ENCODE data around the gene TTPAL.

DNA sequence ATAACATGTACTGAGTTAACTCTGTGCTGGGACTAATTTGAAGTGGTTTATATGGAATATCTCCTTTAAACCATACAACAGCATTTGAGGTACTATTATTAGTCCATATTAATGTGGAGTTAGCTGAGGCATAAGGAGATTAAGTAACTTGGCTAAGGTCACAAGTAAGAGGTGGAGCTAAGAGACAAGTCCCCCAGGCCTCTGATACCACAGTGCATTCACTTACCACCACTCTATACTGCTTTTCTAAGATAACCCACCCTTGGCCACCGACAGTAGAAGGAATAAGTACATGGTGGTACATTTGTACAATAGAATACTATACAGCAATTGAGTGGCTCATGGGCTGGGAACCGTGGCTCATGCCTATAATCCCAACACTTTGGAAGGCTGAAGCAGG, 16.4 kb upstream of the TTPAL start:
- TF ChIP-seq, protein P1, sequence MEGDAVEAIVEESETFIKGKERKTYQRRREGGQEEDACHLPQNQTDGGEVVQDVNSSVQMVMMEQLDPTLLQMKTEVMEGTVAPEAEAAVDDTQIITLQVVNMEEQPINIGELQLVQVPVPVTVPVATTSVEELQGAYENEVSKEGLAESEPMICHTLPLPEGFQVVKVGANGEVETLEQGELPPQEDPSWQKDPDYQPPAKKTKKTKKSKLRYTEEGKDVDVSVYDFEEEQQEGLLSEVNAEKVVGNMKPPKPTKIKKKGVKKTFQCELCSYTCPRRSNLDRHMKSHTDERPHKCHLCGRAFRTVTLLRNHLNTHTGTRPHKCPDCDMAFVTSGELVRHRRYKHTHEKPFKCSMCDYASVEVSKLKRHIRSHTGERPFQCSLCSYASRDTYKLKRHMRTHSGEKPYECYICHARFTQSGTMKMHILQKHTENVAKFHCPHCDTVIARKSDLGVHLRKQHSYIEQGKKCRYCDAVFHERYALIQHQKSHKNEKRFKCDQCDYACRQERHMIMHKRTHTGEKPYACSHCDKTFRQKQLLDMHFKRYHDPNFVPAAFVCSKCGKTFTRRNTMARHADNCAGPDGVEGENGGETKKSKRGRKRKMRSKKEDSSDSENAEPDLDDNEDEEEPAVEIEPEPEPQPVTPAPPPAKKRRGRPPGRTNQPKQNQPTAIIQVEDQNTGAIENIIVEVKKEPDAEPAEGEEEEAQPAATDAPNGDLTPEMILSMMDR (conservative IDR thresholded peaks at IDR 0.05), result no peak
- no peak for TF ChIP-seq ZFX (IDR thresholded peaks at IDR 0.05)
